ENCODE data around the gene POLK.
"Not testable (repeated sequence)": the region's sequence is repeated elsewhere in the genome, so short reads cannot be mapped to it uniquely, and the experiment has no call there.

POLK gene

DNA sequence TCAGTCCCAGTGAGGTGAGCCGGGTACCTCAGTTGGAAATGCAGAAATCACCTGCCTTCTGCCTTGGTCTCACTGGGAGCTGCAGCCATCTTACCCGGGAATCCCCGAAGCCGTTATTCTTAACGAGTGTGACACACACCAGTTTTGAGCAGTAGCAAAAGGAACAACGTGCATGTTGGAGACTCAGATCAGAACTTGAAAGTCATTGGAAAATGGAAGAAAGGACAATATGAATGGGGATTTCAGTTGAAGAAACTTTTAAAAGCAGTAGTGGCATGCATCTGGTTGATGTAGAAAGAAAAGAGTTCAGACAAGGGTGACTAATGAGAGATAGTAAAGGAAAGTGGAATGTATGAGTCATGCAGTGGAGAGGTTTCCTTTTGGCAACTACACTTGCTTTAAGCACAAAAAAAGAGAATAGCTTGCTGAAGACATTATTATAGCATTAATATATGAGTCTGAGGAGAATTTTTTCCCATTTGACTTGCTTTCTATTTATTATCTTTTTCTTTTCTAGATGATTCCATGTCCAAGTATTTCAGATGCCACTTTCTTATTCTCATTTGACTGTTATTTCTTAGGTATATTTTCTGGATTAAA is 55.1 kb downstream of the POLK start:
- Histone ChIP-seq H3K9ac (ENCODE audit: insufficient read length, low read depth) (no peak overlapping the region), H3K4me3 (ENCODE audit: insufficient read length, low read depth) (no peak overlapping the region), H3K9me3 (ENCODE audit: insufficient read depth, low read length) (peaks cover 5% of the 10 kb centered on the region; the same call in 1 of the 2 replicates), H3K36me3 (ENCODE audit: insufficient read depth, insufficient read length, low read length) (peaks cover 3% of the 10 kb centered on the region), H3K4me1 (ENCODE audit: insufficient read depth, insufficient read length) (no peaks in the 10 kb centered on the region), H3K27me3 (ENCODE audit: insufficient read depth, insufficient read length) (no peaks in the 10 kb centered on the region)
- peak; percentile 20 for DNase-seq (ENCODE audit: low read depth, low spot score)
- TF ChIP-seq SUZ12 (IDR thresholded peaks at IDR 0.05; ENCODE audit: extremely low read depth, insufficient read depth, insufficient read length) (no peak), YY1 (IDR thresholded peaks at IDR 0.05; ENCODE audit: insufficient read depth, insufficient read length) (no peak), ZNF274 (IDR thresholded peaks at IDR 0.05; ENCODE audit: low read depth, low read length) (no peak)

DNA sequence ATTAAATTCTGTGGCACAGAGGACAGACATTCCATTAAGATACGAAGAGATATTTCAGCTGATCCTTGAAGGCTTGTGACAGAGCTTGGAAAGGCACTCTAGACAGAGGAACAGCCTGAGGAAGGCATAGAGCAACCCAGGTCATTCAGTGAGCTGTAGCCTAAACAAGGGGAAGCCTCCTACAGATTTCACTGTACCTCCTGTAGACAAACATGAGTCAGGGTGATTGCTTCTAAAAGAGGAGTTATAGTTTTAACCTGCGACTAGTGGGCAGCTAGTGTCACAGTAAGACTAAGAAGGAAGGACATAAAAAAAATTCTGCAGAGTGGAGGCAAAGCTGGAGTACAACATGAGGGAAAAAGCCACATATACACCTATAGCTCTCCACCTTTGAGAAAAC is 56.0 kb downstream of the POLK start:
- Histone ChIP-seq H3K4me3 (ENCODE audit: insufficient read length, low read depth) (no peak overlapping the region), H3K9me3 (ENCODE audit: insufficient read depth, low read length) (peaks cover 5% of the 10 kb centered on the region; the same call in 1 of the 2 replicates), H3K36me3 (ENCODE audit: insufficient read depth, insufficient read length, low read length) (peaks cover 3% of the 10 kb centered on the region), H3K27me3 (ENCODE audit: insufficient read depth, insufficient read length) (no peaks in the 10 kb centered on the region), H3K4me1 (ENCODE audit: insufficient read depth, insufficient read length) (no peaks in the 10 kb centered on the region), H3K9ac (ENCODE audit: insufficient read length, low read depth) (no peak overlapping the region)
- TF ChIP-seq SUZ12 (IDR thresholded peaks at IDR 0.05; ENCODE audit: extremely low read depth, insufficient read depth, insufficient read length) (no peak), ZNF274 (IDR thresholded peaks at IDR 0.05; ENCODE audit: low read depth, low read length) (no peak), YY1 (IDR thresholded peaks at IDR 0.05; ENCODE audit: insufficient read depth, insufficient read length) (no peak)
- no peak for DNase-seq (ENCODE audit: low read depth, low spot score)

DNA sequence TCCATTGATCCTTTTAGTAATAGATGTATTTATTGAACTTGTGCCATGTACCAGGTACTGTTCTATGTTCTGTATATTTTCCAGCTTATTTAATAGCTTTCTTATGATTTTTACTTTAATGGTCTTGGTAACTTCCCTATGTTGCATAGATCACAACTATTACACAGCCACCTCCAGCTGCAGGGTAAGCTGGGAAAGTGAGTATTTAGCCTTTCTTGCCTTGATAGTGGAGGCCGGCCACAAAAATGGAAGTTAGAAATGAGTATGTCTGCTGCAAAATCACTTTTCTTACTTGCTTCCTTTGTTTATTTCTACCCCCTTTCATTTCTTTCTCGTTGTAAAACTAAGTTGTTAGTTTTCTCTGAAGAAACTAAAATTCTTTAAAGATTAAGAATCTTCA is 56.5 kb downstream of the POLK start:
- no peak overlapping the region for H3K4me3 ChIP-seq (ENCODE audit: insufficient read length, low read depth)
- H3K36me3 ChIP-seq (ENCODE audit: insufficient read depth, insufficient read length, low read length), result peaks cover 3% of the 10 kb centered on the region
- no peak overlapping the region for H3K9ac ChIP-seq (ENCODE audit: insufficient read length, low read depth)

DNA sequence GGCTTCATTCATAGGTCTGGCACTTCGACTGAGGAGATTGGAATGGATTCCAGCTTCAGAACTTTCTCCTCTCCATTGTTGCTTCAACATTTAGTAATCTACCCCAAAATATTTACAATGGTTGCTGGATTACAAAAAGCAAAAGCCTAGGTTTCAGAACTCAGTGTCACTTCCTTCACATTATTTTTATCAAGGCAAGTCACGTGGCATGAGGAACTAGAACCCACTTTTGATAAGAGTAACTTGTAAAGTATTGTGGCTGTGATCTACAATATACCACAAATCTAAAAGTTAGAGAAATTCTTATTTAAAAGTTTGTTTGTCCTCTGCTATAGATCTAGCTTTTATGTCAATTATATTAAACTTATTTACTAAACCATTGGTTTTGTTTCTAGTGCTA is 59.9 kb downstream of the POLK start:
- TF ChIP-seq YY1 (IDR thresholded peaks at IDR 0.05; ENCODE audit: insufficient read depth, insufficient read length), result no peak
- TF ChIP-seq SUZ12 (IDR thresholded peaks at IDR 0.05; ENCODE audit: extremely low read depth, insufficient read depth, insufficient read length), result no peak
- Histone ChIP-seq H3K4me3 (ENCODE audit: insufficient read length, low read depth) (no peak overlapping the region), H3K4me1 (ENCODE audit: insufficient read depth, insufficient read length) (no peaks in the 10 kb centered on the region), H3K27me3 (ENCODE audit: insufficient read depth, insufficient read length) (no peaks in the 10 kb centered on the region), H3K36me3 (ENCODE audit: insufficient read depth, insufficient read length, low read length) (peaks cover 8% of the 10 kb centered on the region), H3K9ac (ENCODE audit: insufficient read length, low read depth) (no peak overlapping the region), H3K9me3 (ENCODE audit: insufficient read depth, low read length) (no peaks in the 10 kb centered on the region)
- no peak for DNase-seq (ENCODE audit: low read depth, low spot score)

More for the DNA sequence above, 56.5 kb downstream of the POLK start:
- DNase-seq (ENCODE audit: low read depth, low spot score), result no peak
- Histone ChIP-seq H3K9me3 (ENCODE audit: insufficient read depth, low read length) (peaks cover 5% of the 10 kb centered on the region; the same call in 1 of the 2 replicates), H3K27me3 (ENCODE audit: insufficient read depth, insufficient read length) (no peaks in the 10 kb centered on the region), H3K4me1 (ENCODE audit: insufficient read depth, insufficient read length) (no peaks in the 10 kb centered on the region)
- no peak for TF ChIP-seq SUZ12 (IDR thresholded peaks at IDR 0.05; ENCODE audit: extremely low read depth, insufficient read depth, insufficient read length)
- TF ChIP-seq ZNF274 (IDR thresholded peaks at IDR 0.05; ENCODE audit: low read depth, low read length), result no peak
- no peak for TF ChIP-seq YY1 (IDR thresholded peaks at IDR 0.05; ENCODE audit: insufficient read depth, insufficient read length)

DNA sequence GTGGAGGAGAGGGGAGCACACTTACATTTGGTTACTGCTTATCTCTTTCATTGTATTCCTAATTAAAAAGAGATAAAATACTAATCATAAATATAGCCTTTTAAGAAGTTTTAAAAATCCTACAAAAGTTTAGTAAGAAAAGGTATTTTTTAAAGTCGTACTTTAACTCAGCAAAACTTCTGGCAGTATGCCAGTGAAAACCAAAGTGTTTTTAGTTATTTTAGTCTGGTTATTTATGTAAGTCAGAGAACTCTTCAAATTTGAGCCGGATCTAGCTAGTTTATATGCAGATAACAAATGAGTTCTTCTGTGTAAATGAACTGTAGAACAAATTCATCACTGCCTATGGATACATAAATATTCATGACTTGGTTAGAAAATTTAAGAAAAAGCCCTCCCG is 63.1 kb downstream of the POLK start:
- H3K27me3 ChIP-seq (ENCODE audit: insufficient read depth, insufficient read length), result no peaks in the 10 kb centered on the region
- DNase-seq (ENCODE audit: low read depth, low spot score), result no peak
- H3K36me3 ChIP-seq (ENCODE audit: insufficient read depth, insufficient read length, low read length), result peaks cover 15% of the 10 kb centered on the region
- H3K9me3 ChIP-seq (ENCODE audit: insufficient read depth, low read length), result no peaks in the 10 kb centered on the region
- no peak for TF ChIP-seq ZNF274 (IDR thresholded peaks at IDR 0.05; ENCODE audit: low read depth, low read length)
- no peak for TF ChIP-seq SUZ12 (IDR thresholded peaks at IDR 0.05; ENCODE audit: extremely low read depth, insufficient read depth, insufficient read length)
- no peak for TF ChIP-seq YY1 (IDR thresholded peaks at IDR 0.05; ENCODE audit: insufficient read depth, insufficient read length)
- H3K4me1 ChIP-seq (ENCODE audit: insufficient read depth, insufficient read length), result no peaks in the 10 kb centered on the region
- H3K4me3 ChIP-seq (ENCODE audit: insufficient read length, low read depth), result no peak overlapping the region
- no peak overlapping the region for H3K9ac ChIP-seq (ENCODE audit: insufficient read length, low read depth)

DNA sequence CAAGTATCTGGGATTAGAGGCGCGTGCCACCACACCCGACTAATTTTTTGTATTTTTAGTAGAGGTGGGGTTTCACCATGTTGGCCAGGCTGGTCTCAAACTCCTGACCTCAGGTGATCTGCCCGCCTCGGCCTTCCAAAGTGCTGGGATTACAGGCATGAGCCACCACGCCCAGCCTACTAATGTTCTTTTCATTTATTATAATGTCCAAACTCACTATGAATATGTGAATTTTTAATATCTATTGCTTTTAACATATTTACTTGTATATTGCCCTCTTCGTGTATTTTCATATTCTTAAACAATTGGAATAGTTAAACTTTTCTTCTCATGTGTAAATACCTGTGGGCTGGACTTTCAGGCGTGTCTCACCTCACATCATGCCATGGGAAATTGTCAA is 66.6 kb downstream of the POLK start:
- not testable (repeated sequence) for DNase-seq (ENCODE audit: low read depth, low spot score); H3K27me3 ChIP-seq (ENCODE audit: insufficient read depth, insufficient read length); H3K4me1 ChIP-seq (ENCODE audit: insufficient read depth, insufficient read length); H3K9me3 ChIP-seq (ENCODE audit: insufficient read depth, low read length); H3K4me3 ChIP-seq (ENCODE audit: insufficient read length, low read depth); H3K9ac ChIP-seq (ENCODE audit: insufficient read length, low read depth)
- peaks cover 26% of the 10 kb centered on the region for H3K36me3 ChIP-seq (ENCODE audit: insufficient read depth, insufficient read length, low read length)

DNA sequence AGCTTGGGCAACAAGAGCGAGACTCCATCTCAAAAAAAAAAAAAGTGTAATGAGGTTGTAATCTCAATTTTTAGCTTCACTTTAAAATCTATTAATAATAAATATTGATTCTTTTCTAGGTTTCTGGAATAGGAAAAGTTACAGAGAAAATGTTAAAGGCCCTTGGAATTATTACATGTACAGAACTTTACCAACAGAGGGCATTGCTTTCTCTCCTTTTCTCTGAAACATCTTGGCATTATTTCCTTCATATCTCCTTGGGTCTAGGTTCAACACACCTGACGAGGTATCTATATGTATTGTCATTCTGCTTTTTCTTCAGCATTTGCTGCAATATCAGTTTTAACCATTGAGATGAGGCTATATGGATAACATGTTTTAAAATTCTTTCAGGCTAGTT is 73.0 kb downstream of the POLK start:
- Histone ChIP-seq H3K4me3 (ENCODE audit: insufficient read length, low read depth) (no peak overlapping the region), H3K9me3 (ENCODE audit: insufficient read depth, low read length) (no peaks in the 10 kb centered on the region), H3K4me1 (ENCODE audit: insufficient read depth, insufficient read length) (no peaks in the 10 kb centered on the region), H3K27me3 (ENCODE audit: insufficient read depth, insufficient read length) (no peaks in the 10 kb centered on the region), H3K36me3 (ENCODE audit: insufficient read depth, insufficient read length, low read length) (peaks cover 20% of the 10 kb centered on the region), H3K9ac (ENCODE audit: insufficient read length, low read depth) (no peak overlapping the region)
- no peak for DNase-seq (ENCODE audit: low read depth, low spot score)
- TF ChIP-seq SUZ12 (IDR thresholded peaks at IDR 0.05; ENCODE audit: extremely low read depth, insufficient read depth, insufficient read length), result no peak
- no peak for TF ChIP-seq YY1 (IDR thresholded peaks at IDR 0.05; ENCODE audit: insufficient read depth, insufficient read length)
- TF ChIP-seq ZNF274 (IDR thresholded peaks at IDR 0.05; ENCODE audit: low read depth, low read length), result no peak

Measured in NT2/D1 (cell line).